Measurements from ENCODE around the gene HINFP.

Gene HINFP

DNA sequence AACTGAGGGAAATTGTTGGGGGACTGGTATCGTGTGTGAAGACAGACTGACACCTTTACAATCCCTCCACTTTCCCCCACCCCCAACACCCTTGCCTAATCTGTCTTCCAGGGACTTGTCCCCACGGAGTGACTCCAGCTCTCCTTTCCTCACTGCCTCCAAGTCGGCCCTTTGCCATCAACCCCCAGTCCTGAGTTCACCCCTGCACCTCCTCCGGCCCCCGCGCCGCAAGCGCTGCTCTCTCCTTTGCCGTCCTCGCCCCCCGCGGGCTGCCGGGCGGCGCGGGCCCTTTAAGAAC, 27.3 kb downstream of the HINFP start:
- no peak overlapping the region for H3K27ac ChIP-seq (ENCODE audit: low read depth, low read length)
- no peaks in the 10 kb centered on the region for H3K9me3 ChIP-seq (ENCODE audit: control insufficient read depth, insufficient read depth, low read depth, low read length)
- H3K4me3 ChIP-seq (ENCODE audit: low read depth, low read length), result peak overlapping the region; percentile 80
- no peaks in the 10 kb centered on the region for H3K36me3 ChIP-seq (ENCODE audit: control insufficient read depth, insufficient read depth, low read length)
- H3K4me1 ChIP-seq (ENCODE audit: control insufficient read depth, insufficient read depth, low read length), result peaks cover 21% of the 10 kb centered on the region
- peaks cover 60% of the 10 kb centered on the region for H3K27me3 ChIP-seq (ENCODE audit: control insufficient read depth, insufficient read depth, low read length)
- no peak overlapping the region for H3K9ac ChIP-seq (ENCODE audit: low read length)

DNA sequence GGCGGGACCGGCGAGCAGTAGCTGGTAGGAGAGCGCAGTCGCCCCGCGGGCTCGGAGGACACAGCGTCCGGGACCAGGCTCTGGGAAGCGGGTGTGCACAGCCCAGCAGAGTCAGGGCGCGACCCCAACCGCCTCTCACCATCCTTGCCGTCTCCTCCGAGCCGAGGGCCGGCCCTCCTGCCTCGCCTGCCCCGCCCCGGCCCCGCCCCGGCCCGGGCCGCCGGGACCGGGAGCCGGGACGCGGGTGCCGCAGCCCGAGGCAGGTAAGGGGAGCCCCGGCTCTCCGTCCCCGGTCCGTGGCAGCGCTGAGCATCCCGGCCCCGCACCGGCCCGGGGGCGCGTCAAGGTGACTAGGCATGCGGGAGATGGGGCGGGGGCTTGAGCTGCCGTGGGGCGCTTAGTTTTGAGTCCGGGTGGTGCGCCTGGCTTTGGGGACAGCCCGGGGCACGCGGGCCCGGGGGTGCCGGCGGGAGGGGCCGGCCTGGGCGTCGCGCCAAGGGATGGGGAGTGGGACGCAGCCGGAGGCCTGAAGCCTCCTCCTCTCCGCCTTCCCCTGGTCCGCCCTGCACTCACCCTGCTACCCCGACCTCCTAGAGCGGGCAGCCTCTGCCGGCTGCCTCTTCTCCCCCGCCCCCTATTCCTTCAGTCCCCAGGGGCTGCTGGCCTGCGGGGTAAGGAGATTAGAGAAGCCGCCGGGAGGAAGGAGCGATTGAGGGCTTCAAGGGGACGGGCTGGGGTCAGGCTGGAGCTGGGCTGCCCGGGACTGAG, 27.8 kb downstream of the HINFP start, which contains the start of gene ABCG4:
TSS of gene ABCG4 (plus strand) at position 35 of the 768 bp plus-strand sequence. CDS start 914 bp downstream, outside the sequence.
- H3K9ac ChIP-seq (ENCODE audit: low read length), result no peak within 1 kb of the TSS
- peaks cover 60% of the 10 kb centered on the region for H3K27me3 ChIP-seq (ENCODE audit: control insufficient read depth, insufficient read depth, low read length)
- H3K27ac ChIP-seq (ENCODE audit: low read depth, low read length), result no peak within 1 kb of the TSS
- no peaks in the 10 kb centered on the region for H3K36me3 ChIP-seq (ENCODE audit: control insufficient read depth, insufficient read depth, low read length)
- peak within 1 kb of the TSS; percentile 80 for H3K4me3 ChIP-seq (ENCODE audit: low read depth, low read length)
- peaks cover 21% of the 10 kb centered on the region for H3K4me1 ChIP-seq (ENCODE audit: control insufficient read depth, insufficient read depth, low read length)
- no peaks in the 10 kb centered on the region for H3K9me3 ChIP-seq (ENCODE audit: control insufficient read depth, insufficient read depth, low read depth, low read length)

DNA sequence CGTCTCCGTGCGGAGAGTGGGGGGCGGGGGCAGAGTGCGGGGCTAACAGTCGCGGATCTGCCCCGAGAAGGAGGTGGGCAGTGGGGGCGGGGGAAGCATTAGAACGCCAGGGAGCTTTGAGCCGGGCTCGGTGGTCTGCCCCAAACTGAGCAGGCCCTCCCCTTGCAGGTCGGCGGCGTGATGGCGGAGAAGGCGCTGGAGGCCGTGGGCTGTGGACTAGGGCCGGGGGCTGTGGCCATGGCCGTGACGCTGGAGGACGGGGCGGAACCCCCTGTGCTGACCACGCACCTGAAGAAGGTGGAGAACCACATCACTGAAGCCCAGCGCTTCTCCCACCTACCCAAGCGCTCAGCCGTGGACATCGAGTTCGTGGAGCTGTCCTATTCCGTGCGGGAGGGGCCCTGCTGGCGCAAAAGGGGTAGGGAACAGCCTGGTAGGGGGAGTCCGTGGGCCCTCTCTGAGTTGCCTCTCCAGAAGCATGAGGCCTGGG, 28.5 kb downstream of the HINFP start:
- H3K4me1 ChIP-seq (ENCODE audit: control insufficient read depth, insufficient read depth, low read length), result peaks cover 21% of the 10 kb centered on the region
- H3K9me3 ChIP-seq (ENCODE audit: control insufficient read depth, insufficient read depth, low read depth, low read length), result no peaks in the 10 kb centered on the region
- H3K36me3 ChIP-seq (ENCODE audit: control insufficient read depth, insufficient read depth, low read length), result no peaks in the 10 kb centered on the region
- peak overlapping the region; percentile 80 for H3K4me3 ChIP-seq (ENCODE audit: low read depth, low read length)
- H3K27ac ChIP-seq (ENCODE audit: low read depth, low read length), result no peak overlapping the region
- H3K9ac ChIP-seq (ENCODE audit: low read length), result no peak overlapping the region
- H3K27me3 ChIP-seq (ENCODE audit: control insufficient read depth, insufficient read depth, low read length), result peaks cover 60% of the 10 kb centered on the region

DNA sequence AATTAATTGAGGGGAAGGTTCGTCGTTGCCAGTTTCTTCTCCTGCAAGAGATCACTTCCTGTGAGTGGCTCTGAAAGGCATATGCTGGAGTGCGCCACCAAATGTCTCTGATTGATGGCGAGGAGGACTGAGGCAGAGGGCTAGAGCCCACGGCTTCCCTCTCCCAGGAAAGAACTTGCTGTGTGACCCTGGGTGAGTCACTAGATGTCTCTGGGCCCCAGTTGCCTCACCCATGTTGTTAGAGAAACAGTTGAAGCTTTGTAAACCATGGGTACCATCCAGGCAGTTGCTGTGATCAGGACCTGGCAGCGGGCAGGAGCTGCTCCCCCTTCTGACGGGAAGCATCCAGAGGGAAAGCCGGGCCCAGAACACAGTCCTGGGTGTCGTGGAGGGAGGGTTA, 30.7 kb downstream of the HINFP start:
- Histone ChIP-seq H3K4me1 (ENCODE audit: control insufficient read depth, insufficient read depth, low read length) (peaks cover 16% of the 10 kb centered on the region), H3K4me3 (ENCODE audit: low read depth, low read length) (no peak overlapping the region), H3K9me3 (ENCODE audit: control insufficient read depth, insufficient read depth, low read depth, low read length) (no peaks in the 10 kb centered on the region), H3K9ac (ENCODE audit: low read length) (no peak overlapping the region), H3K27me3 (ENCODE audit: control insufficient read depth, insufficient read depth, low read length) (peaks cover 50% of the 10 kb centered on the region), H3K36me3 (ENCODE audit: control insufficient read depth, insufficient read depth, low read length) (no peaks in the 10 kb centered on the region), H3K27ac (ENCODE audit: low read depth, low read length) (no peak overlapping the region)

DNA sequence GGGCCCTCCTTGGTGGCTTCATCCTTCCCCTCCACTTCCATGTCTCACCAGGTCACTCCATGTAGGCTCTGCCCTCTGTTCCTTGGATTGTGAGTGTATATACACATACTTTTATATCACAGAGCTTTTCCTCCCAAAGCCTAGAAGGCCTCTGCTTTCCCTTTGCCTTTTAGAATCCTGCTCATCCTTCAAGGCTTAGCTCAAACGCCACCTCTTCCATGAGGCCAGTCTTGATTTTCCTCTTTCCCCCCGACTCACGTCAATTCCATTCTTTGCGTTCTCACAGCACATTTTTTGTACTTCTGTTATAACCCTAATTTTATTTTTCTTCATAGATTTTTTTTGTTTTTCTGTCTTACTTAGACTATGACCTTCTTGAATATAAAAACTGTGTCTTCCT, 31.2 kb downstream of the HINFP start:
- Histone ChIP-seq H3K27ac (ENCODE audit: low read depth, low read length) (no peak overlapping the region), H3K9me3 (ENCODE audit: control insufficient read depth, insufficient read depth, low read depth, low read length) (no peaks in the 10 kb centered on the region), H3K36me3 (ENCODE audit: control insufficient read depth, insufficient read depth, low read length) (no peaks in the 10 kb centered on the region), H3K27me3 (ENCODE audit: control insufficient read depth, insufficient read depth, low read length) (peaks cover 44% of the 10 kb centered on the region), H3K9ac (ENCODE audit: low read length) (no peak overlapping the region), H3K4me3 (ENCODE audit: low read depth, low read length) (no peak overlapping the region), H3K4me1 (ENCODE audit: control insufficient read depth, insufficient read depth, low read length) (peaks cover 15% of the 10 kb centered on the region)

DNA sequence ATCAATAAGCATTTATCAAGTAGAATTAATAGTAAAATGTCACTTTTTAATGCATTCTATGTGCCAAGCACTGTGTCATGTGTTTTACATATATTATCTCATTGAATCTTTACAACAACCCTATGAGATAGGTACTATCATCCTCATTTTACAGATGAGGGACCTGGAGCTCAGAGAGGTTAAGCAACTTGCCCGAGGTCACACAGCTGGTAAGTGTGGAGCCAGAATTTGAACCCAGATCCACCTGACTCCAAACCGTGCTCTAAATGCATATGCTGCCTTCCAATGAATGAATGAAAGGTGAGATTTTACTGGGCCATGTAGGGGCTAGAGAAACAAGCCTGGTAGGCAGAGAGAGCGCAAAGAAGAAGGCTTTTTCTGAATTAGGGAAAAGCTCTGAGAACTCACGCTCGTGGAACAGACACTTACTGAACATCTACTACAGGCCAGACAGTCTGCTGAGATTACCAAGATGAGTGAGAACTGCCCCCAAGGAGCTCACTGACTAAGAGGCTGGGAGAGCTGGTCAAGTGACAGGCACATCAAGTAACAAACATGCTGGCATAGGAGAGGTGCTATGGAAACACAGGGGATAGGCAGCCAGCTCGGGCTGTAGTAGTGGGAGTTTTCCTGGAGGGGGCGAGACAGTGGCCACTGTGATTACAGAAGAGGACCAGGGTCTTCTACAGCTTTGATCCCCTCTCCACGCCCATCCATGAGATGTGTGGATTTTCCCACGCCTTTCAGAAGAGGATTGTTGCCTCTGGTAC, 31.9 kb downstream of the HINFP start:
- Histone ChIP-seq H3K4me1 (ENCODE audit: control insufficient read depth, insufficient read depth, low read length) (peaks cover 8% of the 10 kb centered on the region), H3K27ac (ENCODE audit: low read depth, low read length) (no peak overlapping the region), H3K9ac (ENCODE audit: low read length) (no peak overlapping the region), H3K27me3 (ENCODE audit: control insufficient read depth, insufficient read depth, low read length) (peaks cover 38% of the 10 kb centered on the region), H3K36me3 (ENCODE audit: control insufficient read depth, insufficient read depth, low read length) (no peaks in the 10 kb centered on the region), H3K9me3 (ENCODE audit: control insufficient read depth, insufficient read depth, low read depth, low read length) (no peaks in the 10 kb centered on the region), H3K4me3 (ENCODE audit: low read depth, low read length) (no peak overlapping the region)

DNA sequence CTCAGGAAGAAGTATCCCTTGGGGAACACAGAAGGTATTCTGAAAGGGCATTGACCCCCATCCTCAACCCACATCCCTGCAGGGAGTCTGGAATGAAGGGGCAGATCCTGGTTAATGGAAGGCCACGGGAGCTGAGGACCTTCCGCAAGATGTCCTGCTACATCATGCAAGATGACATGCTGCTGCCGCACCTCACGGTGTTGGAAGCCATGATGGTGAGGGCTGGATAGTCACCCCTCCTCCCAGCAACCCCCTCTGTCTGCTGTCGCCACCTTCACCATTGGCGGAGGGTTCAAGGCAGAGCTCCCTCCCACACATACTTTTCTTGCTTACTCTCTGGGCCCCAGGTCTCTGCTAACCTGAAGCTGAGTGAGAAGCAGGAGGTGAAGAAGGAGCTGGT, 32.8 kb downstream of the HINFP start:
- no peak overlapping the region for H3K27ac ChIP-seq (ENCODE audit: low read depth, low read length)
- H3K9ac ChIP-seq (ENCODE audit: low read length), result no peak overlapping the region
- no peaks in the 10 kb centered on the region for H3K9me3 ChIP-seq (ENCODE audit: control insufficient read depth, insufficient read depth, low read depth, low read length)
- H3K27me3 ChIP-seq (ENCODE audit: control insufficient read depth, insufficient read depth, low read length), result peaks cover 30% of the 10 kb centered on the region
- peaks cover 3% of the 10 kb centered on the region; the same call in 1 of the 2 replicates for H3K4me1 ChIP-seq (ENCODE audit: control insufficient read depth, insufficient read depth, low read length)
- H3K36me3 ChIP-seq (ENCODE audit: control insufficient read depth, insufficient read depth, low read length), result no peaks in the 10 kb centered on the region
- no peak overlapping the region for H3K4me3 ChIP-seq (ENCODE audit: low read depth, low read length)

DNA sequence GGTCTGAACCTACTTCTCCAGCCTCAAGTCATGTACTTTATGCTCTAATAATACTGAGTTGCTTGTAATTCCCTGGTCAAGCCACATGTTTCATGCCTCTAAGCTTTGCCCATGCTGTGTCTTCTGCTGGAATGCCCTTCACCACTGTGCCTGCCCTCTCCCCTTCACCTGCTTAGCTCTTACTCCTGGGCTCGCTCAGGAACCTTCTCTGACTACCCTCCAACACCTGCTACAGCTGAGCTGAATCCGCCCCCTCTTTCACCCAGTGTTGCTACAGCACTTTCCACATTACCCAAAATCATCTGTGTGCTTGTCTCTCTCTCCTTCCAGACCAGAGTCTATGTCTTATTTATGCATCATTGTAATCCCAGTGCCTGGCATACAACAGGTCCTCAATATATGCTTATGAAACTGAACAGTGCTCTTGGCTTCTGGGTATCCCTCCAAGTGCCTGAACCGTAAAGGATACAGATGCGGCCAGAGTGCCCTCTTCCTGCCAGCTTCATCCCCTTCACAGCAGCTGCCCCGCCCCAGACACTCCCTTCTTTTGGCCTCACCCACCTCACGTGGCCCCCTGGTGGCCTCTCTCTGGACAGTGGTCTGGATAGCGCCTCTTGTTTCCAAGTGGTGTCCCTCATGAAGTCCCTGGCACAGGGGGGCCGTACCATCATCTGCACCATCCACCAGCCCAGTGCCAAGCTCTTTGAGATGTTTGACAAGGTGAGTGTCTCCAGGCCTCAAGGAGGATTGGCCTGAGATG, 34.5 kb downstream of the HINFP start:
- Histone ChIP-seq H3K27ac (ENCODE audit: low read depth, low read length) (no peak overlapping the region), H3K36me3 (ENCODE audit: control insufficient read depth, insufficient read depth, low read length) (no peaks in the 10 kb centered on the region), H3K9me3 (ENCODE audit: control insufficient read depth, insufficient read depth, low read depth, low read length) (no peaks in the 10 kb centered on the region), H3K27me3 (ENCODE audit: control insufficient read depth, insufficient read depth, low read length) (peaks cover 12% of the 10 kb centered on the region), H3K9ac (ENCODE audit: low read length) (no peak overlapping the region), H3K4me1 (ENCODE audit: control insufficient read depth, insufficient read depth, low read length) (peaks cover 7% of the 10 kb centered on the region), H3K4me3 (ENCODE audit: low read depth, low read length) (no peak overlapping the region)

DNA sequence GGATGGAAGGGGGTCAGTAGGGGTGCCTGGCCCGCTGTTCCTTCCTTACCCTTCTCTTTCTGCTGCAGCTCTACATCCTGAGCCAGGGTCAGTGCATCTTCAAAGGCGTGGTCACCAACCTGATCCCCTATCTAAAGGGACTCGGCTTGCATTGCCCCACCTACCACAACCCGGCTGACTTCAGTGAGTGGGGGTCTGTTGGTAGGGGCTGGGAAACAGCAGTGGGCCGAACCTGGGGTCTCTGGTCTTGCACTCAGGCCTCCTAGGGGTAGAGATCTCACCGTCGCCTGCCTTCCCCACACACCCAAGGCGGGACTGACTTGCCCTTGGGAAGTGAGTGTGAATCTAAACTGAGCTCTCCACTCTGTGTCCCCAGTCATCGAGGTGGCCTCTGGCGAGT, 35.1 kb downstream of the HINFP start:
- Histone ChIP-seq H3K27me3 (ENCODE audit: control insufficient read depth, insufficient read depth, low read length) (peaks cover 6% of the 10 kb centered on the region), H3K27ac (ENCODE audit: low read depth, low read length) (no peak overlapping the region), H3K9ac (ENCODE audit: low read length) (no peak overlapping the region), H3K4me3 (ENCODE audit: low read depth, low read length) (no peak overlapping the region), H3K36me3 (ENCODE audit: control insufficient read depth, insufficient read depth, low read length) (no peaks in the 10 kb centered on the region), H3K4me1 (ENCODE audit: control insufficient read depth, insufficient read depth, low read length) (peaks cover 7% of the 10 kb centered on the region), H3K9me3 (ENCODE audit: control insufficient read depth, insufficient read depth, low read depth, low read length) (no peaks in the 10 kb centered on the region)

DNA sequence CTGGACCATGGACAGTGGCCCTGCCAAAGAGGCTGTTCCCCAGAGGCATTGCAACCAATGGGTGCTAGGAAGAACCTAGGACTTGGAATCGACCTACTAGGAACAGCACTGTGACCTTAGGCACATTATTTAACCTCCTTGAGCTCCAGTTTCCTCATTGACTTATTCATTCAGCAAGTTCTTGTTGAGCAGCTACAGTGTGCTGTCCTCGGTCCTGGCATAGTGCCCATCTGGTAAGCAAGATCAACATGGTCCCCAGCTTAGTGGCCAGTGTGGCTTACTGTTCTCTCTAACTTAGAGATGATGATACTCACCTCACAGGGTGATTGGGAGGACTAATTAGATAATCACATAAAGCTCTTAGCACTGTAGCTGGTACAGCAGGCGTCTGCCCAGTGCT, 35.7 kb downstream of the HINFP start:
- Histone ChIP-seq H3K9me3 (ENCODE audit: control insufficient read depth, insufficient read depth, low read depth, low read length) (no peaks in the 10 kb centered on the region), H3K36me3 (ENCODE audit: control insufficient read depth, insufficient read depth, low read length) (no peaks in the 10 kb centered on the region), H3K27me3 (ENCODE audit: control insufficient read depth, insufficient read depth, low read length) (peaks cover under 1% of the 10 kb centered on the region; the same call in 1 of the 2 replicates), H3K27ac (ENCODE audit: low read depth, low read length) (no peak overlapping the region), H3K4me1 (ENCODE audit: control insufficient read depth, insufficient read depth, low read length) (peaks cover 7% of the 10 kb centered on the region), H3K9ac (ENCODE audit: low read length) (no peak overlapping the region), H3K4me3 (ENCODE audit: low read depth, low read length) (no peak overlapping the region)

DNA sequence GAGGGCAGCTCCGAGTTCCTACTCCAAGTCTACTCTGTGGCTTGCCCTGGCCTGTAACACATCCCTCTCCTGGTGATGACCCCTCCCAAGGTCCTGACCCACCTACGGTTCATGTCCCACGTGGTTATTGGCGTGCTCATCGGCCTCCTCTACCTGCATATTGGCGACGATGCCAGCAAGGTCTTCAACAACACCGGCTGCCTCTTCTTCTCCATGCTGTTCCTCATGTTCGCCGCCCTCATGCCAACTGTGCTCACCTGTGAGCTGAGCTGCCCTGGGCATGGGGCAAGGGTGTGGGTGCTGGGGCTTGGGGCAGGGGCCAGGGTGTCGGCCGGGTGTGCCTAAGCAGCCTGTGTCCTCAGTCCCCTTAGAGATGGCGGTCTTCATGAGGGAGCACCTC, 37.1 kb downstream of the HINFP start:
- H3K4me1 ChIP-seq (ENCODE audit: control insufficient read depth, insufficient read depth, low read length), result peaks cover 7% of the 10 kb centered on the region
- no peak overlapping the region for H3K9ac ChIP-seq (ENCODE audit: low read length)
- no peak overlapping the region for H3K27ac ChIP-seq (ENCODE audit: low read depth, low read length)
- no peaks in the 10 kb centered on the region for H3K36me3 ChIP-seq (ENCODE audit: control insufficient read depth, insufficient read depth, low read length)
- no peaks in the 10 kb centered on the region for H3K27me3 ChIP-seq (ENCODE audit: control insufficient read depth, insufficient read depth, low read length)
- no peak overlapping the region for H3K4me3 ChIP-seq (ENCODE audit: low read depth, low read length)
- H3K9me3 ChIP-seq (ENCODE audit: control insufficient read depth, insufficient read depth, low read depth, low read length), result no peaks in the 10 kb centered on the region

Data from HUES6 (cell line).